NCI-H1930 (cell line): Measurements from ENCODE around the gene DNER.

Experiments
- DNase-seq, 2 experiments: peaks; one replicate each; lab custom pipeline; 2025; lab: John Stamatoyannopoulos, UW

Gene DNER

GRCh38 chr2:229666811-229667210 is 47.5 kb downstream of the DNER start:
- DNase-seq, result no peak

DNA sequence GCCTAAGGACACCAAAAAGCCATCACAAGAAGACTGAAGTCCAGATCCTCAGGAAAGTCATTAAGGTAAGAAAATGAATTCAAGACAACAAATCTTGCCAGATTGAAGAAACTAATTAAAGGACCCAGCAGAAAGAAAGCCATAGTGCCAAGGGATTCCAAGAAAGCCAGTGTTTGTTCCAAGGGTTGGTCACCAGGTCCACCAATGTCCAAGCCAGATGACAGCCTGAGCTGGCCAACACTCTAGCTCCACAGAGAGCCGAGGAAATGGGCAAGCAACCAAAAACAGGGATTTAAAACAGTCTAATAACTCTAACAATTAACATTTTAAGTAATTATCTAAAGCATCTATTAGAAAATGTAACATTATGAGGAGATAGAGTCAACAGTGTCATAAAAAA is 49.2 kb downstream of the DNER start:
- no peak for DNase-seq

DNA sequence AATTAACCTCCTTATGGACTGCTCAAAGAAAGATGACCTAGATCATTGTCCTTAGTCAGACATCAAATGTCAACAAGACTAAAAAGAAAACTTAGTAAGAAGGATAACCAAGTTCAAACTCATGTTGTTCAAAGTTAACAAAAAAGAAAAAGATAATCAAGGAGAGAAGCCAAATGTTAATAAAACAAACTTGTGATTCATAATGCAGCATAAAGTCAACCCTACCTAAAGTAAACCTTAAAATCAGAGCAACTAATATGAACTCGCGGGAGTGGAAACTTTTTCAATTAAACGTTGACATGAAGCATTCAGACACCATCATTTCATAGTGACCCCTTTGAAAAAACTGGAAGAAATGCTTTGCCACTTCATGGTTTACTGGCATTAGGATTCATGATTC is 52.9 kb downstream of the DNER start:
- DNase-seq, result no peak

- no peak for DNase-seq
Measured at GRCh38 chr2:229660951-229661350, 53.4 kb downstream of the DNER start.

- no peak for DNase-seq
Measured at GRCh38 chr2:229660391-229660790, 54.0 kb downstream of the DNER start.

- DNase-seq, result no peak
Measured at GRCh38 chr2:229658004-229658403, 56.4 kb downstream of the DNER start.

DNA sequence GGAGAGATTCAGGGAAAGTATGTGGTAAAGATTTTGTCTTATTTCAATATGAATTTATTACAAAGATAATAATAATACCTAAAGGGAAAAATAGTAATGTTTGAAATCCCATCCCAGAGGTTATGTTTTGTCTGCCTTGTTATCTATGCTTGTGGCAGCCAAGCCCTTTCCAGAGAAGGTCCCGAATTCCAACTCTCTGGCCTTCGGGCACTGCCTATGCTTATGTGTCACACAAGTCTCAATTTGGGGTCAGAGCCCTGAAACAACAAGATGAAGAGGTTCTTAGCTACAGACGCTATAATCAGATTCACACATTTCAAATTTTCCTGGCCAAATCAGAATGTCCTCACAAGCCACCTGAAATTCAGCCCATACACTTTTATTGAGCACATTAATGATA is 59.9 kb downstream of the DNER start:
- DNase-seq, result no peak

DNA sequence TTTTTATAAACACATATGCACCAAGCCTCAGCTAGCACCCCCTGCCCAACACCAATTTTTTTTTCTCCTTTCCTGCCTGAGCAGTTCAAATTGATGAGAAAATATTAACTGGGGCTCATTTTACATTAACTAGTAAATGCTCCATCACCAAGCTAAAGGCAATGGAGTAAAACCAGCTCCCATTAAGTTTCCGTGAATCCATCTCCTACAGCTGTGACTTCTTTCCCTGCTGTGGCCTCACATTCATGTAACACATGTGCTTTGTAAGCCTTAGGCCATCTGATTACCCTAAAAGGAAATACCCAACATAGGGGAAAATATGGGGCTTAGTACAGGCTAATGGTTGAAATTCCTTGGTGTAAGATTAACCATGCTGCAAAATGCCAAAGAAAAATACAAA is 60.8 kb downstream of the DNER start:
- no peak for DNase-seq

DNA sequence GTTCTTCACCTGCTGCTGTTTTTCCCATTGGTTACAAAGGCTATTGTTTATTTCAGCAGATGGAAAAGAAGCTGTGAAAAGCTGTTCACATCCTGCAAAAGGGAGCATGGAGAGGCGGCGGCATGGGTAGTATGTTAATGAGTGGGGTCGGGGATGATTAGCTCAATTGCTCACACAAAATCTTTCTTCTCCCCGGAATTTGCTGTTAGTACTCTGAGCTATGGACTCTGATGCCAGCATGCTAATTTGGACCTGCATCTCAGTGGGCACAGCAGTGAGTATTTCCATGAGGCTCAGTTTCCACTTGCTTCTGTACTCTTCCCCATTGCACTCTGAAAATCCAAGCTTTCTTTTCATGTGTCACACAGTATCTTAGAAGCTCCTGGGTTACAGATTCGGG is 61.6 kb downstream of the DNER start:
- no peak for DNase-seq

DNA sequence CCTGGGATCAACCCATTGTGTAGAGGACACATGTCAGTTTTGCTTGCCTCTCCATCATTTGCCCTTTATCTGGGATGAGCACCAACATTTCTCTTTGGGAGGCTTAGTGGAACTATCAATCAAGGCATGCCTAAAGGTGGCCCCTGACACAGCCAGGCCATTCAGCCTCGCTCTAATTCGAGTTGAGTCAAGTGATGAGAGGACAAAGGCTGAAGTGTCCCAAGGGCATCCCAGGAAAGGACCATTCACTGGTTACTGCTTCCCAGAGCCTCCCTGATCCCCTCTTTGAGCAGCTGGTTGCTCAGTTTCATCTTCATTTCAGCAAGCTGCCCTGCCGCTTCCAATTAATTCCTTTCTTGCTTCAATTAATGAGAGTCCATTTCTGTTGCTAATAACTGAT is 63.5 kb downstream of the DNER start:
- no peak for DNase-seq

DNA sequence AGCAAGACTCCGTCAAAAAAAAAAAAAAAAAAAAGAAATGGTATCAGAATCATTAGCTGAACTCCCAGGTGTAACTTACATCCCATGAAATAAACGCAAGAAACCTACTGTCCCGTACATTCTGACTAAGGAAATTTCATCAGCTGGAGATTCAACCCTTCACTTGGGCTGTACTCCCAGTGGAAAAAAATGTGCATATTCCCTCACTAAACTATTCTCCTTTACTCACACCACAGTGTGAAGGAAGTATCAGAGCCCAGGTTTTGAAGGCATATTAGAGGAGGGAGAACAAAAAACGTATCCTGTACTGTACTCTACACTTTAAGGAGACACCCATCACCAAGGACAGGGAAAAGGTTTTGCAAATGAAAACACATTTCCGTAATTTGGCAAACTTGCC is 64.3 kb downstream of the DNER start:
- no peak for DNase-seq

GRCh38 chr2:229646186-229646723 is 68.1 kb downstream of the DNER start:
- DNase-seq, result no peak

DNA sequence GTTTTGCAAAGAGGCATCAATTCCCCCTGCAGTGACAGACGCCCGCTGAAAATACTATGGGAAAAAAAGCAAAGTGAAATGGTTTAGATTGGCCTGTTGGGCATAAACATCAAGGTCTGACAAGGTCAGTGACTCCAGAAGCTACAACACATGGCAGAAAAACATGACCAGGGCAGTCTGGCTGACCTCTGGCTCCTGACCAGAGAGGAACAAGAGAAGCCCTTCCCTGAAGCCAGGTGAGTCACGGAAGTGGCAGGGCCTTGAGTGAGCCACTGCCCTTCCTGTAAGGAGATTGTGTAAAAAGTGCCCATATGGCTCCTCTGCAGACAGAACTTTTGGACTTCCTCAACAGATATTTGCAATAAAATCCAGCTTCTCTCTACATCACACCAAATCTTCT is 72.0 kb downstream of the DNER start:
- no peak for DNase-seq

GRCh38 chr2:229641676-229642075 is 72.7 kb downstream of the DNER start:
- no peak for DNase-seq

DNA sequence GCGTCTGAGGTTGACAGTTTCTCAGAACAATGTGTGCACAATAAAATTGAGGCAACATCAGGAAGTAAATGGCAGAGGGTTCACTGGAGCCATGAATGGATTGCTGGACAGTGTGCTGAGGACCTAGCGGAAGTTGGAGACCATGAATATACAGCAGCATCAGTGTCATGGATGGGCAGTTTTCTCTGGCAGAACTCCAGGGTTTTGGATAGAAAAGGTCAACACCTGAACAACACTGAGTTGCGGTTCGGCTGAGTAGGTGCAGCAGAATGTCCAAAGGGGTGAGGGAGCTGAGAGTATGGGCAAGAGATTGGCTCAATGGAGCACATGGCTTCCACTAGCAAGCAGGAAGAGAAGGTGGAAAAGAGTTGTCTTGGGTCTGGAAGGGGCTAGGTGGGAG is 73.7 kb downstream of the DNER start:
- DNase-seq, result no peak

DNA sequence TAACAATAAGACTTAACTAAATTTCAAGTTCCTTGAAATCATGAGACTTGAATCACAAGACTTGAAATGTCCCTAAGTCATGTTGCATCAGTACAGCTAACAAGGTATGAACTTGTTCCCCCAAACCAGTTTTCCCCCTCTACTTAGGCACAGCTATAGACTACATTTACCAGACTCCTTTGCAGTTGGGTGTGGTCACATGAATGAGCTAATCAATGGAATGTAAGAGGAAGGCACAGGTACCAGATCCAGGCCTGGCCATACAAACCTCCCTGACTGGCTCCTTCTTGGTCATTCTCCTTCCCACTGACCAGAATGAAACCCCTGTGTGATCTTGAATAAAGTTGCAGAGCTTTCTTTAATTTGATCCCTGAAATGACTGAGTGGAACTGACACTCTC is 77.8 kb downstream of the DNER start:
- no peak for DNase-seq

GRCh38 chr2:229635371-229635680 is 79.0 kb downstream of the DNER start:
- DNase-seq, result no peak

DNA sequence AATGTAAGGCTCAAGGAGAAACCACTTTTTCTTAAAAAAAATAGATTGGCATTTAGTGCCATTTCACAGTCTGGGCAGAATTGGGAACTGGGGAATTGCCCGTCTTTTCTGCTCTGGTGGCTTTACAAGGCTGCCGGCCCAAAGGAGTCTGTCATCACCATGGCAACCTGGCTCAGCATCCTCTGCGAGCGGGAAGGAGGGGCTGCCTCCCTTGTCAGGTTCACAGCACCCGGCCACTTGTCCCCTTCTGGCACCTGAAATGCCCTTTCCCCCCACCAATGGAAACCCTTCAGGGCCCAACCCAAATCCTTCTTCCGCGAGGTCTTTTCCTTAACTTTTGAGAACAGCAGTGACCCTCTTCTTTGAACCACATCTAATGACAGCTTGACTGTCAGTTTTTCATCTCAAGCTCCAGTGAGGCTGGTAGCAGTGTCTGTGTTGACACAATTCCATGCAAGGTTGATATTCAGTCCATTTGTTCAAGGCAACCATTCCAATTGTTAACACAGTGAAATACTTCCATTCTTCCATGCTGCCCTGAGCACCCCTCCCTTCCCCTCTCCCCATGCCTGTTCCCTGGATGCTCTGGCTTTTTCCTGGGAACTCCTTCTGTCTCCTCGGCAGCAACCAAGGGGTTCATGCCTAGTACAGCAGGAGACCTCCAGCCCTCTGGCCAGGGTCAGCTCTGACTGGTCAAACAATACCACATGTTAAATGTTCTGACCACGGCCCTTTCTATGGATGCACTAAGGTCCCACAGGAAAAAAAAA is 79.6 kb downstream of the DNER start:
- no peak for DNase-seq

- no peak for DNase-seq
Measured at GRCh38 chr2:229633556-229633955, 80.8 kb downstream of the DNER start.

GRCh38 chr2:229629039-229629438 is 85.3 kb downstream of the DNER start:
- DNase-seq, result no peak

GRCh38 chr2:229627728-229628127 is 86.6 kb downstream of the DNER start:
- no peak for DNase-seq

GRCh38 chr2:229622495-229623355 is 91.6 kb downstream of the DNER start:
- DNase-seq, result no peak

- DNase-seq, result no peak
Measured at GRCh38 chr2:229620759-229621158, 93.6 kb downstream of the DNER start.
